Activated CD8-positive, alpha-beta memory T cell treated with anti-CD3 and anti-CD28 coated beads for 1 hour (primary cell): Measurements from ENCODE around the gene AKAP13.
A peak's percentile ranks its signal among the peaks of the same experiment; 100 is the strongest.
"Not testable (repeated sequence)": the region's sequence is repeated elsewhere in the genome, so short reads cannot be mapped to it uniquely, and the experiment has no call there.

Experiments
- DNase-seq, 2 donors: peaks; one replicate each; pipeline ENCODE4 v3.0.0-alpha.2; 2020; ENCODE audit warnings: low read depth in 1 of 2; ENCODE audit errors: extremely low read depth in 1 of 2

AKAP13 gene

DNA sequence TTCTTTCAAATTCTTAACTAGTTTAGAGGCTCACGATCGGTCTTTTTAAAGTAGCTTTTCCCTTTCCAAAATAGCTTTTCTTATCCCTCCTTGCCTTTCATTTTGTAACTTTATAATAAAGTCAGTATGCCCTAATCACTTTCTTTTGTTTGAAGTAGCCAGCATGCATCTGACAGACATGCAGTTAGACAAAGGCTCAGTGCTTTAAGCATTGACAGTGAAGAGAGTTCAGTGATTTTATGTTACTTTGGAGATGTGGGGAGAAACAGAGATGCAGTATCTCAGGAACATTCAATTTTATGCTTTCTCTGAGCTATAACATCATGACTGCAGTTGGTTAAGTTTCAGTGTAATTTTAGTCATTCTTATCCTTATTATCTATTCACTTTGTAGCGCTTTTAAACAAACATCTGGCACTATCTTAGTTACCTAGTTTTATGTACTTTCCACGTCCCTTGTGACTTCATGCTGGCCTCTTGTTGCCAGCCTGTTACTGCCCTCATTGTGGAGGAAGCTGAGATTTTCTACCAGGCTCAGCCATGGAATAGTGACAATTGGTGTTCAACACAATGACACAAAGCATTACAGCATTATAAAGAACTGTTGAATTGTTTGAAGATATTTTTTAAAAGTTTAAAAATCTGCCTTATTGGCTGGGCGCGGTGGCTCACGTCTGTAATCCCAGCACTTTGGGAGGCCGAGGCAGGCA is 90.3 kb downstream of the AKAP13 start:
- no peak for DNase-seq

- DNase-seq: no peak
These were observed 91.9 kb downstream of the AKAP13 start for GRCh38 chr15:85472349-85472748.

DNA sequence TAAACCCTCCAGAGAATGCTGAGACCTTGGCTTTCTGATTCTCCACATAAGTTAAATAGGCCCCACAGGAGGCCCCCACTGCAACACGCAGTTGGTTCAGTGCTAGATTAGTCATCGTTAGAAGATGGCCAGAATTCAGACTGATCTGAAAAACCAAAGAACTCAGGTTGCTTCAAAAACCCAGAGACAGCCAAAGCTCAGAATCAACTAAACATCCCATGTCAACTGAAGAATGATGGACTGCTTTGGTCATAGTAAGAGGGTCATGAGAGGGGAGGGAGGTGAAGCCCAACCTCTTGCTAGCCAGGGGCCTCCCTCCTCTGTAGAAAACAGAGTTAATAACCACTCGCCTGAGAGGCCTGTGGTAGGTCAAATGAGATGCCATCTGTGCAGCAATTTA is 93.1 kb downstream of the AKAP13 start:
- no peak for DNase-seq

DNA sequence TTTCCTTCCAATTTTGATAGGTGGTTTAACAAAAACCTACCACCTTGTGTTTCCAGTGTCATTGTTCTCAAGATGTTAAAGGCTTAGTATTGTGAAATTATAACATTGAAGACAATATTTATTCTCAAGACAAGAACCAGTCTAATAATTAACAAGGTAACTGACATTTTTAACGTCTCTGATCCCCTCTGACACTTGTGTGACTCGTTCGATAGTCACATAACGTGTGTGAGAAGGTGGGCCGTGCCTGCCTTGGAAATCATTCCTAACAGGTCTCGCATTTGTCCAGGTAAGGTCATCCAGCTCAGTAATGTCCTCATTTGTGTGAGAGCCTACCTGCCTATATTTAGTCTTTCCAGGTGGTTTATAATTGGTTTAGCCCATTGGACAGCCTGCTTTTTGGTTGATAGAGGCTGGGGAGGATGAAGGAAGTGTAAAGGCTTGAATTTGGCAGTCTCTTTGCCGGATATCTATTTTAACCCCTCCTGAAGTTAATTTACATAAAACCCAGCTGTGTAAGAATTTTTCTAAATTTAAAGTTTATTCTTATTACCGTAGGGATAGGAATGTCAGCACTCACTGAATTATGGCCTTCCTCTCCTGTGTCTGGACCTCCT is 94.4 kb downstream of the AKAP13 start:
- no peak for DNase-seq

DNA sequence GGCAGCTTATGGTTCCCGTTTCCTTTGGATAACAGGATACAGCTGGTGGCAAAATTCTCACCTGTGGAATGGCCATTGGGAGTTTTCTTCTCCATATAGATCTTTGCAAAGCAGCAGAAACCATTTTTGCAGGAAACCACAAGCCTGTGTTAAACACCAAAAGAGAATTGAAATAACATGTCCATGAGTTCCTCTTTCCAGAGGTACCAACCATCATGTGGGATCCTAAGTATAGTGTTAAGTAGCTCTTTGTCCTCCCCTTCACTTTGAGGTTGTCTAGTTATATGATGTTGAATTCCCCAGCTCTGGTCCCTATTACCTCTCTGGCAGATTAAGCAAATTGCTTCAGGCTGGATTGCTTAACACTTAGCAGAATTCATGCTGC is 94.9 kb downstream of the AKAP13 start:
- no peak for DNase-seq

GRCh38 chr15:85475711-85476110 is 95.3 kb downstream of the AKAP13 start:
- DNase-seq: no peak

- no peak for DNase-seq
These were observed 96.7 kb downstream of the AKAP13 start for GRCh38 chr15:85477061-85477460.

- DNase-seq: no peak
These were observed 97.3 kb downstream of the AKAP13 start for GRCh38 chr15:85477730-85478129.

DNA sequence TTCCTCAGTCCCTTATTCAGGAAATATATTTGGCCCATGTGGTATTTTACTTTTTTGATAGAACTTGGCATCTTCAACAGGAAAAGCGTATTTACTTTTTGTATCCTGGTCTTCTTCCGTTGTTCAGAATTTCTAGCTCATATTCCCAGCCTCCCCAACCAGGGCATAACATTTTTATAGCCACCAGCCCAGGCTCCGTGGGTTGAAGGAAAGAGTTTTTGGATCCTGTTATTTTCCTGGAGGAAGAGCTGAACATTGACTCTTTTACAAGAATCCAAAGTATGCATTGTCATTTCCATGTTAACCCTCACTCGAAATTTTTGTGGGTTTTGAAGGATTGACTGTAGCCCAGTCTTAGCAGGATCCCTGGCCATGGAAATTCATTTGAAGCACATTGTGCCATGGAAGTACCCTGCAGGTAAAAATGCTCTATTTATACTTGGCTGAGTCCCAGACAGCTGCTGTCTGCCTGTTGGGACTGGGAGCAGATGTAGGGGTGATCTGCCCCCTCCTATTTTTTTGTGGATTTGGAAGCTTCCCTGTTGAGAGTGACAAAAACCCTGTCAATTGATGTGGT is 98.8 kb downstream of the AKAP13 start:
- DNase-seq: no peak

GRCh38 chr15:85480923-85481322 is 100.5 kb downstream of the AKAP13 start:
- no peak for DNase-seq

- not testable (repeated sequence) for DNase-seq
These were observed 101.1 kb downstream of the AKAP13 start for GRCh38 chr15:85481543-85481942.

DNA sequence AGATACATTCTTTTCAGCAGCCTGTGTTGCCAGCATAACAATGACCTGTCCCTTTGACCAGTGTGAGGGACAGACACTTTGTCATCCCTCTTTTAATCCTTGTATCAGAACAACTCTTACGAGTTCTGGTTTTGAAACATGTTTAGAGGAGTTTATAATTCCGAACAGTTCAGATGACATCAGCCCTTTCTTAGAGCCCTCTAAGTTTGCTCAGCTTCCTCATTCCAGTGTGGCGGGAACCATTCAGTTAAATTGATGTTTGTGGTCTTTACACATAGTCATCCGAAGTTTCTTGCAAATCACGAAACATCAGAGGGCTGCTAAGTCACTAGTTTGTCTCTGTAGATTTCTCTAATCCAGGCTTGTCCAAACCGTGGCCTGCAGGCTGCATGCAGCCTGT is 102.5 kb downstream of the AKAP13 start:
- no peak for DNase-seq

GRCh38 chr15:85483955-85484354 is 103.6 kb downstream of the AKAP13 start:
- not testable (repeated sequence) for DNase-seq

DNA sequence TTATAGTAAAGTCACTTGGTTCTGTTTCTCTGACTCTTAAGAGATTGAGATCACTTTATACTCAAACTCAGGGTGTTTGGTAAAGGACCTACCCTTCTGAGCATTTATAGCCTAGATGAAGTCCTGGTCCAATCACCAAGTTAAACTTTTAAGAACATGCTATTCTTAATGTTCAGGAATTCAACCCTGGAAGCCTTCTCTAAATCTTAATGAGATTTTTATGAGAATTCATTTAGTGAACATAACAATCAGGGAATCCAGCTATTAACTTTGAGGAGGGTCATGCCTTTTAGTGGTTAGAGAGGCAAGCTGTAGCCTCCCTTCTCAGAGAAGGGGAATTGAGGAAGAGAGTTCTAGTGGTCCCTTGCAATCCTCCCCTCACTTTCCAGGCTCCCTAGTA is 104.5 kb downstream of the AKAP13 start:
- DNase-seq: not testable (repeated sequence)

- peak; percentile 31 to 32 for DNase-seq
These were observed 105.7 kb downstream of the AKAP13 start for GRCh38 chr15:85485956-85486567.

DNA sequence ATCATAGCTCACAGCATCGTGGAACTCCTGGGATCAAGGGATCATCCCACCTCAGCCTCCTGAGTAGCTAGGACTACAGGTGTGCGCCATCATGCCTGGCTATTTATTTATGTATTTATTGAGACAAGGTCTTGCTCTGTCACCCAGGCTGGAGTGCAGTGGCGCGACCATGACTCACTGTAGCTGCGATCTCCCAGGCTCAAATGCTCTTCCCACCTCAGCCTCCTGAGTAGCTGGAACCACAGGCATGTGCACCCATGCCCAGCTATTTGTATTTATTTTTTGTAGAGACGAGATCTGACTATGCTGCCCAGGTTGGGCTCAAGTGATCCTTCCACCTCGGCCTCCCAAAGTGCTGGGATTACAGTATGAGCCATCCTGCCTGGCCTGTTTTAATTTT is 107.4 kb downstream of the AKAP13 start:
- not testable (repeated sequence) for DNase-seq

GRCh38 chr15:85488997-85489396 is 108.6 kb downstream of the AKAP13 start:
- no peak for DNase-seq

GRCh38 chr15:85489773-85490493 is 109.5 kb downstream of the AKAP13 start:
- DNase-seq: no peak

GRCh38 chr15:85490856-85491255 is 110.5 kb downstream of the AKAP13 start:
- DNase-seq: no peak

GRCh38 chr15:85491691-85492090 is 111.3 kb downstream of the AKAP13 start:
- no peak for DNase-seq

GRCh38 chr15:85492406-85492805 is 112.0 kb downstream of the AKAP13 start:
- DNase-seq: no peak
